HepG2 (cell line): Measurements from ENCODE around the gene SOX12. TPM values are rescaled to one million over a fixed set of nuclear protein-coding genes. Genes with fewer than 3 reads are reported as not detected.

Experiments
- FOSL1 ChIP-seq: sonication (generic); formaldehyde crosslinking; IDR thresholded peaks from 2 replicates; pipeline ENCODE4 v1.9.0; 2021; ENCODE audit warnings: missing genetic modification reagents, borderline replicate concordance
- HOXA5 ChIP-seq: sonication (generic); formaldehyde crosslinking; IDR thresholded peaks from 2 replicates; pipeline ENCODE4 v1.4.0; 2020; ENCODE audit warnings: missing genetic modification reagents
- IRF1 ChIP-seq: sonication (generic); formaldehyde crosslinking; IDR thresholded peaks from 2 replicates; pipeline ENCODE4 v1.4.0; 2020; ENCODE audit warnings: low read depth, mild to moderate bottlenecking, missing genetic modification reagents
- KAT7 ChIP-seq: IDR thresholded peaks from 2 replicates; pipeline ENCODE4 v1.6.1; 2018; ENCODE audit warnings: borderline replicate concordance, missing compliant biosample characterization
- NFIC ChIP-seq: IDR thresholded peaks from 2 replicates; pipeline ENCODE4 v1.6.1; 2012; ENCODE audit warnings: mild to moderate bottlenecking, low read length, inconsistent platforms
- NFYC ChIP-seq: IDR thresholded peaks from 2 replicates; pipeline ENCODE4 v1.6.1; 2016; ENCODE audit warnings: missing genetic modification reagents, missing compliant biosample characterization
- PRPF4 ChIP-seq: fragments of 200-400 bp; formaldehyde crosslinking; IDR thresholded peaks from 2 replicates; pipeline ENCODE4 v1.6.1; 2016; ENCODE audit warnings: low read length, low read depth; ENCODE audit not compliant: poor library complexity, severe bottlenecking
- RERE ChIP-seq: IDR thresholded peaks from 2 replicates; pipeline ENCODE4 v1.6.1; 2016; ENCODE audit warnings: low read depth, missing genetic modification reagents, missing compliant biosample characterization
- ZFP36L2 ChIP-seq: sonication (generic); formaldehyde crosslinking; IDR thresholded peaks from 2 replicates; pipeline ENCODE4 v1.4.0; 2020; ENCODE audit warnings: missing genetic modification reagents
- ZMYM2 ChIP-seq: sonication (generic); formaldehyde crosslinking; IDR thresholded peaks from 2 replicates; pipeline ENCODE4 v1.8.0; 2022; ENCODE audit warnings: mild to moderate bottlenecking, missing genetic modification reagents
- ZNF205 ChIP-seq: IDR thresholded peaks from 2 replicates; pipeline ENCODE4 v1.6.1; 2018; ENCODE audit warnings: missing biosample characterization, missing genetic modification reagents
- ZNF276 ChIP-seq: sonication (generic); formaldehyde crosslinking; IDR thresholded peaks from 2 replicates; pipeline ENCODE4 v1.4.0; 2020; ENCODE audit warnings: mild to moderate bottlenecking, low read depth, missing genetic modification reagents
- ZNF468 ChIP-seq: sonication (generic); formaldehyde crosslinking; IDR thresholded peaks from 2 replicates; pipeline ENCODE4 v1.8.0; 2022; ENCODE audit warnings: mild to moderate bottlenecking, moderate library complexity, missing genetic modification reagents
- ZNF687 ChIP-seq: sonication (generic); formaldehyde crosslinking; IDR thresholded peaks from 2 replicates; pipeline ENCODE4 v1.5.1; 2020; ENCODE audit warnings: mild to moderate bottlenecking, missing genetic modification reagents, moderate library complexity
- ZNF703 ChIP-seq: sonication (generic); formaldehyde crosslinking; IDR thresholded peaks from 2 replicates; pipeline ENCODE4 v1.5.1; 2020; ENCODE audit warnings: missing genetic modification reagents, mild to moderate bottlenecking, moderate library complexity, borderline replicate concordance
- ZNF816 ChIP-seq: sonication (generic); formaldehyde crosslinking; IDR thresholded peaks from 2 replicates; pipeline ENCODE4 v1.8.0; 2022; ENCODE audit warnings: missing genetic modification reagents, mild to moderate bottlenecking, borderline replicate concordance
- polyA plus RNA-seq, 8 experiments: library from polyadenylated mRNA; depleted of rRNA in 3 of 8; stranded (reverse) in 7 of 8; unstranded in 1 of 8; fragments of >200 nt; fragmentation: Illumina TruSeq in 4 of 8; extraction: Trizol in 4 of 8; gene quantifications; 2 replicates each; pipeline versions ENCODE4 v1.2.1 to v1.2.3, GENCODE V29; 2011 to 2016; ENCODE audit warnings: low read depth in 4 of 8, missing spikeins in 1 of 8, mixed read lengths in 1 of 8; ENCODE audit not compliant: insufficient read depth in 1 of 8
- total RNA-seq, 5 experiments: library from RNA; depleted of rRNA; stranded (reverse); fragments of >200 nt; fragmentation: Illumina TruSeq; extraction: Trizol; gene quantifications; 2 replicates each; pipeline ENCODE4 v1.2.3, GENCODE V29; 2016; ENCODE audit warnings: low read depth in 1 of 5

Gene SOX12
- total and polyA plus RNA-seq, 2 of the 13 experiments (the other 11 are each of a cell fraction or from before 2014, with no cell fraction given) = 10.0 to 18.7 TPM

- TF ChIP-seq ZNF687 (CRISPR knock-in tag) (peak; percentile 98), HOXA5 (CRISPR knock-in tag) (peak; percentile 99), ZMYM2 (CRISPR knock-in tag) (peak; percentile 89; the same call in 1 of the 2 replicates), ZNF816 (CRISPR knock-in tag) (peak; percentile 100), ZNF205 (CRISPR knock-in tag) (peak; percentile 97), FOSL1 (CRISPR knock-in tag) (peak; percentile 66; the same call in 1 of the 2 replicates), KAT7 (peak; percentile 99), ZNF703 (peak; percentile 100), NFYC (CRISPR knock-in tag) (peak; percentile 75), ZFP36L2 (CRISPR knock-in tag) (peak; percentile 66; the same call in 1 of the 2 replicates), ZNF468 (CRISPR knock-in tag) (no peak; the same call in 1 of the 2 replicates), IRF1 (no peak), RERE (peak; percentile 80; the same call in 1 of the 2 replicates), ZNF276 (CRISPR knock-in tag) (peak; percentile 94), PRPF4 (no peak), NFIC (no peak)
These were observed 28.0 kb upstream of the SOX12 start, which contains the start of gene ZCCHC3 (continued) for GRCh38 chr20:297098-297924.
